NB4 (cell line): ENCODE measurements around the gene DYNC1LI1.

Experiments
- CTCF ChIP-seq: IDR thresholded peaks from one replicate; pipeline ENCODE4 v1.5.1; 2012; ENCODE audit warnings: low read depth, low read length
- MYC ChIP-seq: IDR thresholded peaks from 2 replicates; pipeline ENCODE4 v1.6.1; 2011; ENCODE audit warnings: low read depth, low read length
- POLR2A ChIP-seq: IDR thresholded peaks from 2 replicates; pipeline ENCODE4 v1.6.1; 2011; ENCODE audit warnings: mild to moderate bottlenecking; ENCODE audit not compliant: insufficient read length; ENCODE audit errors: extremely low read depth

DNA sequence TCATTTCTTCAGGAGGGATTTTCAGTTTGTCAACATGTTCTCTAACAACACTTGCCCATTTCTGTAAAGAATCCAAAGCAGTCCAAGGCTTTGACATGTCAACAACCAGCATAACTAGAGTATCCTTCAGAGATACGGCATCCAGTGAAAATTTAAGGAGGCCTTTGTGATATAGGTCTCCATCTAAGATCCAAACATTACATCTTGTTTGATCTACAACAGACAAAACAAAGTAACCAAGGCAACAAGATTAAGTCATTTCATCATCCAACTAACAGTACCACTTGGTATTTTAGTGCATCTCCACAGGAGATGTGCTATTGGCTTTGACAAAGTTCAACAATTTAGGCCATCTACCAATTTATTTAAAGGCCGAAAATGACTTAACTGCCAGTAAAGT, 25.8 kb downstream of the DYNC1LI1 start:
- TF ChIP-seq POLR2A (no peak), CTCF (no peak), MYC (no peak)
